ENCODE data around the gene ST8SIA5.

The ST8SIA5 gene

DNA sequence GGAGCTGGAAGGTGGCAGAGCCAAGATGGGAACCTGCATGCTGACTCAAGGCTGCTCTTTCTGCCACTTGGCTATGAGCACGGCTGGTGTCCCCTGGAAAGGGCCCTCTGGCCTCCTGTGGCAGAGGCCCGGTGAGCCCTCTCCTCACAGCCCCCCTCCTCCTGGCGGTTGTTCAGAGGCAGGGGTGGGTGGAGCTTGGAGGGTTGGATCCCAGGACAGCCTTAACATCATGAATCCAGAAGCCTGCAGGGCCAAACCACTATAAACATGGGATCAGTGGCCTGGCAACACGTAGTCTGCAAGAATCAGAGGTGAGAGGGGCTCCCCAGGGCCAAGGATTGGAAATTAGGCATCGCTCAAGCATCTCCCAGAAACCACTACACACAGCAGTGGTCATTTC is 51.3 kb downstream of the ST8SIA5 start:
- no peak for DNase-seq

DNA sequence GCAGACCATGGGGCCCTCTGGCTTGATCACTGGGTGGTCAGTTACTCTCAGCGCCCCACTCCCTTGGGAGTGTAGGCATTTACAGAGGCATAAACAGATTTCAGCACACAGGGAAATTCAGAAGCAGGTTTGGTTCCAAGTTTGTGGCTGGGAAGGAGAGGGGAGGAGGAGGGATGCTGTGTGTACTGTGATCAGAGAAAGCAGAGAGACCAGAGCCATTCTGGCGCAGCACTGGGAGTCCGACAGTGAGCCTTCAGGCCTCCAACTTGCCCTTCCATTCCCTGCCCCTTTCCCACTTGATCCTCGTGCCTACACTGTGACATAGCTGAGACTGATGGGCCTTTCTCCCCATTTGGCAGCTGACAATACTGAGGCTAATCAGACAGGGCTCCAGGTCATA is 52.0 kb downstream of the ST8SIA5 start:
- DNase-seq: no peak

DNA sequence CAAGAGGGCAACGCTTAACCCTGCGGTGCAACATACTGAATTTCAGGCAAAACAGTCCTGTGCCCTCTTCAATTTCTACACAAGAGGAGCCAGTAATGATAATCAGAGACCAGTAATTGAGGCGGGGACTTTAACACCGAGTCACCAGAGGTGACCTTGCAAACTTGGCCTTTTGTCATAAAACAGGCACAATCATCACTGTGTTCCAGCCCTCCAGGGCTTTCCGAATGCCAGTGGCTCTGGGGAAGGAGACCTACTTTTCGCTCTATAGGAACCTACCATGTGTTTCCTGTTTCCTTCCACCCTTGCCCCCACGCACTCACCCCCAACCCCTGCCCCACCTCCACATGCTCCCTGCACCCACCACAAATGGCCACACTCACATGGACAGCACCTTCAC is 52.7 kb downstream of the ST8SIA5 start:
- DNase-seq: no peak

DNA sequence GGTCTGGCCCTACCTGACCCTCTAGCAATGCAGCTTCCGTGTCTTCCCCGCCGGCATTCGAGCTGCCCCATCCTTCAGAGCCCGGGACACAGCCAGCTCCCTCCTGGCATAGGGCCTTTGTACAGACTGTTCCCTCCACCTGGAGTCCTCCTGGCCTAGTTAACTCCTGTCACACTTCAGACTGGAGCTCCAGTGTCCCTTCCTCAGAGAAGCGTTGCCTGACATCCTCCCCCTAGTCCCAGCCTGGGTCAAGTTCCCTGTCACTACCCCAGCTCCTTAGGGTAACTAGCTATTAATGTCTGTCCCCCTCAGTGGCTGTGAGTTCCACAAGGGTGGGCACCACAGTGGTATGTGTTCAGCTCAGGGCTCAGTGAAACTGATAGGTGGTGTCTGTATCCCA is 54.4 kb downstream of the ST8SIA5 start:
- DNase-seq: no peak

DNA sequence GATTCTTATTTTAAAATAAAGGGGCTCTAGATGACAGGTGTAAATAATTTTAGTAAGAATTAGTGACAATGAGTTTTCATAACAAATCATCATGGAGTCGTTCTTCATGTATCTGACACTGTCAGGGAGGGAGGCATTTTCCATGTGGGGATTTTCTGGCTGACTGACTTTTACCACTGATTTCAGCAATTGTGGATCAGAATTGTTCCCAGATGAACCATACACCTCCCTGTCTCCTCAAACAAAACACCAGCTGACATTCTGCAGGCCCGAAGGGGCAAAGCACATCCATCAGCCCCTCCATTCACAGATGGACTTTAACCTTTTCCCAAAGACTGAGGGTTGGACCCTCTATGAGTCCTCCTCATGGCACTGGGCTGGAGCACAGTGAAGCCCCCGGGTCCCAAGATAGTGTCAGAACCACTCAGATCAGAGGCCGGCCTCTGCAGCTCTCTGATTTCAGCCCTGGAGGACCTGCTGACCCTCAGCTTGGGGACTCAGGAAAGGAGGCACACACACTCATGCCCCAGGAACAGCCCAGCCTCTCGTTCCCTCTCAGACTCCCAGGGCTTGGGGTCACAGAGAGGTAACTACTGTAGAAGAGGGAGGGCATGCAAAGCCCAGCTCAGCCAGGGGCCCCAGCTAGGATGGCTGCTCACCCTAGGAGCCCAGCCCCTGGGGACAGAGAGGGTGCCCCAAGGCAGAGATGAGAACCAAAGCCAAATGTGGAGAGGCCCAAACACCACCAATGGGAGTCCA is 56.6 kb downstream of the ST8SIA5 start:
- no peak for DNase-seq

DNA sequence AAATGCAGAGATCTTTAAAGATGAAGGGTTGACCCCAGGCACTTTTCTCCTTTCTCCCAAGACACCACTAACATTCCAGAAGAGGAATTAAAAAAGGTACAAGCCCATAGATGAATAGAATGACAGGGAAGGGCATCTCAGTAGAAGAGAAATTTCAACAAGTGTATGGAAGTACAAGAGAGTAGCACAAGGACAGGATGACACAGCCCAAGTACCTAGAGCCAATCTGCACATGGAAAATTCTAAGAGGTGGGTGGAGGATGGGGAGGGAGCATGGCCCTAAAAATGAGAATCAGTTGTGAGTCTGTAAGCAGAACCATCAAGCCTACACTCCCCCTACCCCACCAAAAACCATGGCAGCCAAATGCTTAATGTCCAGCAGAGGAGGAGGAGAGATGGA is 60.2 kb downstream of the ST8SIA5 start:
- no peak for DNase-seq

DNA sequence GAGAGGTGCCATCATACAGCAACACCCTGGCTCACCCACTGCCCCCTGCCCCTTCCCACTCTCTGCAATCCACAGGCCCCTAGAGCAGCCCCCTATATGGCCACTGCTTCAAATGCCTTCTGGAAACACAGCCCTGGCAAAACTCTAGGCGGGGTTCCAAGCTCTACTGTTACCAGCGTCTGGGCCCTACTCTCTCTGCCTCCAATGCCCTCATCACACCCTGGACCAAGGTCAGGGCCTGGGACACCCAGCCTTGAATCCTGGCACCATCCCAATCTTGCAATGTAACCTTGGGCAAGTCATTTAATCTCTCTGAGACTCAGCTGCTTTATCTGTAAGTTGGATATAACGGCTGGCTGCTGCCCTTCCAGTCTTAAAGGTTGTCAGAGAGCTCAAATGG is 60.6 kb downstream of the ST8SIA5 start:
- DNase-seq: no peak

DNA sequence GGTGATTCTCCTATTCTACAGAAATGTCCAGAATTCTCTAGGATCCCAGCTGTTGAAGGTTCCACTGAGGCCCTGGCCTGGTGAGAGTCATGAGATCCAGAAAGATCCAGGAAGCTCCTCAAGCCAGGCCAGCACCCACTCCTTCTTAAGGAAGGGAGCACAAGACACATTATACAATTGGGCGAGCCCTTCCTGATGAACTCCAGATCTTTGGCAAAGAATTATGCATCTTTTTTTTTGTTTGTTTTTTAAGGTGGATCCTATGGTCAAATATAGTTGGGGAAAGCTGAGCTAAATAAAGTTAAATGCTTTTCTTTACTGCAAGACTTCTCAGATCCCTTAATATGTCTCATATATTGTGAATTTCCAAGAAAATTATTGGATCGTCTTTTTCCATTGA is 62.9 kb downstream of the ST8SIA5 start:
- no peak for DNase-seq

DNA sequence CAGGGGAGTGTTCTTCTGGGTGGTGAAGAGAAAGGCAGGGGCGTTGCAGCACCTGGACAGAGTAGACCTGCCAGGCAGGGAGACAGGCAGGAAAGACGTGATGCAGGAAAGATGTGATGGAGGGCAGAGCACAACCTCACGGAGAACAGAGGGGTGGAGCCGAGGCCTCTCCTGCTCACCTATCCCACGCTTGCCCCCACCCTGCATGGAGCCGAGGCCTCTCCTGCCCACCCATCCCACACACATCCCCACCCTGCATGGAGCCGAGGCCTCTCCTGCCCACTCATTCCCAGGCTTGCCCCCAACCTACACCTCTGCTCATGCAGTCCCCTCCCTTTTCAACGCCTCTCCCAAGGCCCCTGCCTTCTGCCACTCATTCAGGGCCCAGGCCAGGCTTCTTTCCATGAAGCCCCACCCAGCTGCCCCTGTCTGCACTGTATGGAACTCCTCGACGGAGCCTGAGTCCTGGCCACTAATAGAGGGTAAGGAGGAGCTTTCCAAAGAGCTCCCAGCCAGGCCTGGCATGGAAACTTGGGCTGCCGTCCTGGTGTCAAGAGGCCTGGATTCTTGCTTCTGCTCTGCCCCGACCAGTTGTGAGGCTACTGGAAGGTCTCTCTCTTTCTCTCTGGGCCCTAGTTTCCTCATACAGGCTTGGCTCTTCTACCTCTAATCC is 67.9 kb downstream of the ST8SIA5 start:
- DNase-seq: no peak

DNA sequence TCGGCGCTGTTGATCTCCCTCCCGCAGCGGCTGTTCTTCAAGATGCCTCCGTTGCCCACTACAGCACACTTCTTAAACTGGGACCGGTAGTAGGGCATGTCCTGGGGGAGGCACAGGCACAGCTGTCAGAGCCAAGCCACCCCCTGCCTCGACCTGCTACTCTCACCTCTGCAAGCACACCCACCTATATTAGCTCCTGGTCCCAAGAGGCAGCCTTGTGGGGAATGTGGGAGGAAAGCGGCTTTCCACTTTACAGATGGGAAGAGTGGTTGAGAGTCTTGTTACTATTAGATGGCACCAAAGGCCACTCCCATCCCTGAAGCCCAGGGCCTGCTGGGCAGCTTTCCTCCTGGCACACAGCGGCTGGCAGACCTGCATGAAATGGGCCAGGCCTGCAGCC is 70.7 kb downstream of the ST8SIA5 start:
- DNase-seq: no peak

DNA sequence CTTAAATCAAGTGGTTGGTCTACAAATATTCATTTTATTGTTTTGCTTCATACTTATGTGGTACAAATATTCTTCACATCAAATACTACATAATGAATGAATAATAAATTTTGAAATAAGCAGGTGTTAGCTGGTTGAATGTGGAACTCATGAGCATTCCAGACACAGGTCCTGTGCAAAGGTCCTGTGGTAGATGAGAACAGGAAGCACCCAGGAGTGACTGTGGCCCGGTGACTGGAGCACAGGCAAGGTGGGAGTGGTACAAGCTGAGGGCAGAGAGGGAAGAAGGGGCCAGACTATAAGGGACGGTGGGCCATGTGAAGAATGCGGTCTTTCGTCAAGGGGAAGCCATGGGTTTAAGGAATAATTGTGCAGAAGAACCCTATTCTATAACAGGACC is 73.6 kb downstream of the ST8SIA5 start:
- DNase-seq: no peak

DNA sequence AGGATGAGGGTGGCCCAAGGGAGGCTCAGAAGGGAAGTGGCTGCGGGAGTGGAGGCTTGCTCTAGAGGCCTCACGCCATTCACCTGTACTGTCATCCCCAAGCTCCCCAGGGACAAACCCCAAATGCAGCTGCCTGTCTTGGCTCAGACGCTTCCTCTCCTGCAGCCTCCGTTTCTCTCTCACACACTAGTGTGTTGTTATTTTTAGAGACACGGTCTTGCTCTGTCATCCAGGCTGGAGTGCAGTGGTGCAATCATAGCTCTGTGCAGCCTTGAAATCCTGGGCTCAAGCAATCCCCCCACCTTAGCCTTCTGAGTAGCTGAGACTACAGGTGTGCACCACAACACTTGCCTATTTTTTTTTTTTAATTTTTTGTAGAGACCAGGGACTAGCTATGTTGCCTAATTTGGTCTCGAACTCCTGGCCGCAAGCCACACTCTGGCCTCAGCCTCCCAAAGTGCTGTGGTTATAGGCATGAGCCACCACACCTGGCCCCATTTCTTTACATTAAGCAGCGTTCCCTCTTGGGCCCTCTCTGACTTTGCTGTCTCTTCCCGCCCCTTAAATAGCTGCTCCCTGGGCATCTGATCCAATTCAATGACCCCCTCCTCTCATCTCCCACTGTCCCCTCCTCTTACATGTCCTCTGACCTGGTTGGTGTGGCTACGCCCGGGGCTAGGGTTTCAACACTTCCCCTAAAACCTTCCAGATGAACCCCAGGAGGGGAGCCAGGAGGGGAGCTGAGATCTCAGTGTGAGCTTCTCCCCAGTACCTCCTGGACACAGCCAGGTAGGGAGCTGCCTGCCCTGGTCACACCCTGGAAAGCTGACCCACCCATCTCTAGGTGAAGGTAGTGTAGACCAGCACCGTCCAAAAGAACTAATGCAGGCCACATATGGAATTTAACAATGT is 75.8 kb downstream of the ST8SIA5 start:
- no peak for DNase-seq

DNA sequence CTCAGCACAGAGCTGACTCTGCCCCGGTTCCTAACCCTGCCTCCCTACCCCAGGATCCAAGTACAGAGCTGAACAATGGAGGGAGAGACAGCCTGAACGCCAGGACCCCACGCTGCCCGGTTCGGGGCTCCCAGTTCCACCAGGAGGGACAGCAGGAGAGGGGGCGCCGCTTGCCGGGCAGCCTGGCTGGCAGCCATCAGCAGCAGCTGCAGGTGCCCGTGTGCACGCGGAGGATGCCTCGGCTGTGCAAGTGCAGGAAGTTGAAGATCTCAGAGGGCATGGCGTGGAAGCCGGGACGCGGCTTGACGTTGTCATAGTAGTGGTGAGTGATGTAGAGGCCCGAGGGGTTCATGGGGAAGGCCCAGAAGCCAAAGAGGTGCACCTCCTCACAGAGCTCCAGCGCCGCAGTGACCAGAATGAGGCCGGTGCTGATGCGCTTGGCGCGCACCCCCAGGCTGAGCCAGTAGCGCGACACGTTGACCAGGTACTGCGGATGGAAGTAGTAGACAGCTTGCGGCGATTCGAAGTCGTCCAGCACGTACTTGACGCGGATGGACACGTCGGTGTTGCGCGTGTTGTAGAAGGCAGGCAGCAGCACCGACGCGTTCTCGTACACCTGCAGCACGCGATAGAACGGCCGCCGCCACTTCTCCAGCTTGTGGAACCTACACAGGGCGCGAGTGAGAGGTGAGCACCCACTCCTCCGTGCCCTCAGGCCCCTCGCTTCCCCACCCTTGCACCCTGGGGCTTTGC is 76.8 kb downstream of the ST8SIA5 start:
- DNase-seq: peak in 1 of 2 experiments; percentile 12

DNA sequence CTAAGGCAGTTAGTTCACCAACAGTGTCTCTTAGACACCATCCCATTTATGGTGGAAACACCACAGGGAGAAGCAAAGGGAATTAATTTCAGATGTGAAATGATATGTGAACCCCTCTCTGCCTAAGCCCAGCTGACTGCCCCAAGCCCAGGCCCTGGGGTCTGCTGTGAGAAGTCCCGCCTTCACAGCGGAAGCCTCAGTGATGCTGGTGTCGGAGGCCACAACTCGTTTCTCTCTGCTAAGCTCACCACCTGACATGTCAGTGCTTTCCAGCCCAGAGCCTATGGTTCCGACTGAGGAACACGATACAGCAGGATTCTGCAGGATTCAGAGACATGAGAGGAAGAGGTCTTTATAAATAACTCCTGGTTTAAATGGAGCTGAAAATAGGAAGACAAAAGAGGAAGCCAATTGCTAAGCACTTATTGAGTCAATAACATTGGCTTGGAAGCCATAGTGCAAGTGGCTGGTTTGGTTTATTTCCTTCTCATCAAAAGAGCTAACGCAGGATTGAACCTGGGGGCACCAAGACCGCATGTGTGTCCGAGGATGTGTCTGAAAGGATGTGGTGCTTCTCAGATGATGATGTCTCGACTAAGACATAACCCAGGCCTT is 78.0 kb downstream of the ST8SIA5 start:
- DNase-seq: no peak

DNA sequence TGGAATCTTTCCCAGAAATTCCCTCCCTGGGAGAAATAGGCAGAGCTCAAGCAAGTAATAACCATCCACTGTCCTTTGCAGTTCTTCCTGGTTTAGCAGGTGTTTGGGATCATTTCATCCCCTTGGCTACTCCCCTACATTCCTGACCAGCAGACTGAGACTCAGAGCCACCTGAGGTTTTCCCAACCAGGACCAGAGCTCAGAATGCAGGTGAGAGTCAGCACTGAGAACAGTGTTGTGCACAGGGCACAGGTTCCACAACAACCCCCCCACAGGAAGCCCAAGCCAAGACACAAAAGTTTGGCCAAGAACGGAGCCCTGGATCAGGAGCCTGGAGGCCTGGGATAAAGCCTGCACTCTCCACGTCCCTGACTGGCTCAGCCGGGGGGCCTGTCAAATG is 78.8 kb downstream of the ST8SIA5 start:
- no peak for DNase-seq

DNA sequence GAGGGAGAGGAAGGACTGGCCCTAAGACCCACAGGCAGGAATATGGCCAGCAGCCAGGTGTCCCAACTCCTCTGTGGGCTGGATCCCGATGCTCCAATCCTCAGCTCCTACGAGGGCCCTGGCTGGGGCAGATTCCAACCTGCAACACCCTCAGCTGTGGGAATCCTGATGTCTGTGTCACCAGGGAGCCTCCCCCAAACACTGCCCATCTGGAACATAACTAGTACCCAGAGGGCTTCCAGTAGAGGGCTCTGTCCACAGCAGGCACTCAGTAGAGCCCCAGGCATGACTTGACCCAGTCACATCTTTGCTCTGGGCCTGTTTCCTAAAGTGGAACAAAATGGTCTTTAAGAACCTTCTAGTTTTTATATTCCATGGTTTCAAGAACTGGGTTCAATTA is 79.2 kb downstream of the ST8SIA5 start:
- peak in 1 of 2 experiments; percentile 23 for DNase-seq

DNA sequence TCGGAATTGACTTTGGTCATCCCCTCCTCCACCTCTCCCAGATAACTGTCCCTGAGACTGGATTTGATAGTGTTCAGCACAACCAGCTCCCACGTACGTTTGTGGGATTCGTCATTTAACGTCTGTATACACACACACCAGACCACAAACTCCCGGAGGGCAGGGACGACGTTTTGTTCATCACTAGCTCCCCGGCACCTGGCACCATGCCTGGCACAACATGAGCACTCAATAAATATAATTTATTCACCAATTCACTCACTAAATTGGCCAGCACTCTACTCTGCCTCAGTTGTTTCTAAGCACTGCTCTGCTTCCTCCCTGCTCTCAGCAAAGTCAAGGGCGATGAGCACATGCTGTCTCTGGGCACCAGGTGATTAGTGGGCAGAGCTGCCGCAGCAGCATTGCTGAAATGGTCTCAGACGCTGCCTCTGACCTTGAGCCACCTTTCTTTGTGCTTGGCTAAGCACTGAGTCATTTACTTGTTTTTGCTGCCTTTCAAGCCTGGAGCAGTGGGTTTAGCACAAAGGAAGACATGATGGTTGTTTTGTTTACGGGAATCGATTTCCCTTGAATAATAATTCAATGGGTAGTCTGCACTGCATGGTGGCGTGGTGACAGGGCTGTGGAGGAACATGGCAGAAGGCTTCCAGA is 80.5 kb downstream of the ST8SIA5 start:
- peak; percentile 26 to 32 for DNase-seq

DNA sequence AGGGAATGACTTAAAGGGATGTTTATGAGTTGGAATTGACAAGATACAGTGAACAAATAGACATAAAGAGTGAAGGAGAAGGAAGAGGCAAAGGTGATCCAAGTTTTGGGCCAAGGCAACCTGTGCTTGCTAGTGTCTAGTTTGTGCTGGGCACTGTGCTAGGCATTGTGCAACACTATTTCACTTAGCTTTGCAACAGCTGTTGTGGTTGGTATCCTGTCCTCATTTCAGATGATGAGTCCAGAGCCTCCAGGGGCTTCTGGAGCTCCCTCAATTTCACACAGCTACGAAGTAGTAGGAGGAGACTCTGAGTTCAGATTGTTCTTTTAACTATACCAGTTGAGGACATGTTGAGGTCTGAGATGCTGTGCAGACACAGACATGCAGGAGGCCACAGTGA is 81.7 kb downstream of the ST8SIA5 start:
- no peak for DNase-seq

DNA sequence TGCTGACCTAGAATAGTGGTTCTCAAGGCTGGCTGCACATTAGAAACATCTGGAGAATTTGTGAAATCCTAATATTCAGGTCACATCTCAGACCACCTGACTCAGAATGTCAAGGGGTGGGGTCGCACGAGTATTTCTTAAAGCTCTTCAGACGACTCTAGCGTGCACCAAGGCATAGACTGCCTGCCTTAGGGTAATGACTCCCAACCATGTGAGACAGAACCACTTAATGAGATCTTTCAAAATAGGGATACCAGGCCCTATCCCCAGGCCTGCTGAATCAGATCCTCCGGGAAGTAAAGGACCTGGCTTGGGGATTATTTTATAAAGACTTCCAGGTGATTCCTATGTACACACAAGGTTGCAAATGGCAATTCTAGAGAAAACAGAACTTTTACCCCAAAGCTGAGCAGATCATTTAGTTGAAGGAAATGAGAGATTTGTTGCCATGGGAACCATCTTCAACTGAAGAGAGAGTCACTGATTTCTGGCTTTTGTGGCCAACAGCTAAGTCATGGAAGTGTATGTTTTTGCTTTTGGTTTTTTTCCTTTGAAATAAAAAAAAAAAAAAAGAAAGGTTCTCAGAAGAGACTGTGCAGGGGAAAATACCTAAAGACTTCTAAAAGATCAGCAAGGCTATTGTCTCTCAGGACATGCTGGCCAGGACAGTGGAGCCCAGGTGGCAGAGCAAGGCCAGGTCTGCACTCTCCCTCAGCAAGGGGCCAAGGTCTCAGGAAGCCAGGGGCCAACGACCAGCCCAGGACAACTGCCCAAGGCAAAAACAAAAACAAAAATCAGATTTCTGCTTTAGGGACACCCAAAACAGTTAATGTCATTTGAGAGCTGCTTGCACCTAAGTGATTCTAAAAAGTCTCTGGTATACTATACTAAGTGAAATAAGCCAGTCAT is 84.5 kb downstream of the ST8SIA5 start:
- no peak for DNase-seq

DNA sequence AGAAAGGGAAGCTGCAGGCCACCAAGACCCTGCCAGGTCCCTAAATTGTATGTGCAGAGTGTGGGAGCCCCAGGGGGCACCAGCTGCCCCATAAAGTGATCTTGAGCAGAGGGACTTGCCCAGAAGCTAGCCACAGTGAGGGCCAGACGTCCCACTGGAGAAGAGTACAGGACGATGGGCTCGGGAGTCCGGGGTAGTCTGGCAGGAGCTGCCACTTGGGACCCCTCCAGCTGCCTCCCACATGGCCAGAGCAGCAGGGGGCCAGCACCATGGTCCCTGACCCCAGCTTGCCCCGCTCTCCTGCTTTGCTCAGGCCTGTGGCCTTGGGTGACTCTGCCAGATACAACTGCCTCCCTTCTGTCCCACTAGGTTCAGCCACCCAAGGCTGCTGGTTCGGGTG is 88.2 kb downstream of the ST8SIA5 start:
- no peak for DNase-seq

DNA sequence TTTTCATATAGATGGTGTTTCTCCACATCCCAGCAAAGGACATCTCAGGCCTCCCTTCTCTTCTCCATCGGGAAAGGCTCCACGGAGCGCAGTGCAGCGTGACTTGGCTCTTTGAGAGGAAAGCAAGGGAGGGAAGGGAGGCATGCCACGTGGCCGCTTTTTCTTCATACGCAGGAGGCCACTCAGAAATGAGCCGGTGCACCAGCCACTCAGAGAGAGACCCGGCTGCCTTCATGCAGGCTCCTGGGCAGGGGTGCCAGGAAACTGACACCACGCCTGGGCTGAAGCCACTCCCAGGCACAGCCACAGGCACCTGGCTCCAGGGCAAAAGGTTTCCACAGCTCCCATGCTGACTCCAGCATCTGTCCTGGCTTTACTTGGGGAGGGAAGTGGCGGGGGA is 88.7 kb downstream of the ST8SIA5 start:
- no peak for DNase-seq
